Right lobe of liver (tissue), 6 donors: Measurements from ENCODE around the gene LINC00237. TPM values are rescaled to one million over a fixed set of nuclear protein-coding genes. Genes with fewer than 3 reads are reported as not detected.

Experiments
- ATAC-seq, 4 donors: fragments of 200-7000 bp; cut with Tn5 transposase; one replicate each; pipeline ENCODE4 v1.9.1; 2020; ENCODE audit warnings: mild to moderate bottlenecking in 4 of 4, moderate library complexity in 4 of 4
- DNase-seq, 3 donors: peaks; one replicate each; pipeline ENCODE4 v3.0.0-alpha.2; 2020
- H3K27ac ChIP-seq, 3 donors: fragments of 200-600 bp; one replicate each; pipeline ENCODE4 v1.8.0; 2022
- H3K27me3 ChIP-seq, 2 donors: fragments of 200-600 bp; one replicate each; pipeline ENCODE4 v1.8.0; 2022
- H3K36me3 ChIP-seq, 4 donors: fragments of 200-600 bp; sonication (generic) in 1 of 4; one replicate each; pipeline versions ENCODE4 v1.5.1 to v1.8.0; 2017 to 2022; ENCODE audit warnings: control low read depth in 1 of 4
- H3K4me1 ChIP-seq, 4 donors: fragments of 200-600 bp; sonication (generic) in 1 of 4; one replicate each; pipeline versions ENCODE4 v1.5.1 to v1.8.0; 2017 to 2022; ENCODE audit warnings: control low read depth in 1 of 4
- H3K4me3 ChIP-seq, 3 donors: fragments of 200-600 bp; one replicate each; pipeline ENCODE4 v1.8.0; 2022
- H3K9me3 ChIP-seq, 4 donors: fragments of 200-600 bp; sonication (generic) in 1 of 4; one replicate each; pipeline versions ENCODE4 v1.5.1 to v1.8.0; 2017 to 2022; ENCODE audit warnings: control low read depth in 1 of 4
- POLR2A ChIP-seq: fragments of 450-650 bp; IDR thresholded peaks from one replicate; pipeline ENCODE4 v1.6.1; 2017; ENCODE audit warnings: antibody characterized with exemption, mild to moderate bottlenecking
- WGBS: methylation state at CpG from one replicate; pipeline ENCODE4 v1.1.6; 2018; ENCODE audit warnings: low coverage, low lambda C conversion rate; ENCODE audit not compliant: insufficient coverage; ENCODE audit errors: missing lambda C conversion rate; 5-methylcytosine and 5-hydroxymethylcytosine counted together
- intact Hi-C, 2 donors: fragments of 100-400 bp; cut with DNase I; formaldehyde crosslinking; loops; one replicate each; pipeline versions ENCODE4 v1.11.2 to v1.14.1; 2022
- total RNA-seq, 6 experiments: library from RNA; depleted of rRNA in 2 of 6; stranded (reverse); fragments of >200 nt in 2 of 6; fragmentation: NEBNext Ultra II Directional in 3 of 6; extraction: Animal tissue kit (Norgen Biotek cat#: 25700) in 3 of 6; gene quantifications; one replicate each; pipeline versions ENCODE4 v1.1.0 to v1.2.4, GENCODE V29; 2016 to 2023
- TF ChIP-seq, protein P1 (sequence below), 4 donors: fragments of 200-600 bp in 3 of 4; fragments of 450-650 bp in 1 of 4; IDR thresholded peaks; one replicate each; pipeline versions ENCODE4 v1.5.1 to v1.8.0; 2016 to 2022; ENCODE audit warnings: antibody characterized with exemption in 4 of 4, mild to moderate bottlenecking in 2 of 4
- donor health status: DM: no; HTN: yes; CAD: no.
- donor health status: DM: no; HTN: no; CAD: no.
- donor health status: DM: no; HTN: no; CAD: no.
- donor health status: DM: no; HTN: yes; CAD: no.
- donor health status: DM: no; HTN: yes; CAD: no.

LINC00237 gene
- total RNA-seq, 6 experiments from 2014 or later, result not detected

GRCh38 chr20:21117521-21117920 lies 11.4 kb upstream of the LINC00237 start:
- intact Hi-C loops, result no loop called here
- no peak overlapping the region for H3K4me3 ChIP-seq
- 65% methylated on average over 4 of the region's 4 CpGs for WGBS
- no peak for ATAC-seq
- no peaks in the 10 kb centered on the region for H3K4me1 ChIP-seq
- TF ChIP-seq, protein P1, sequence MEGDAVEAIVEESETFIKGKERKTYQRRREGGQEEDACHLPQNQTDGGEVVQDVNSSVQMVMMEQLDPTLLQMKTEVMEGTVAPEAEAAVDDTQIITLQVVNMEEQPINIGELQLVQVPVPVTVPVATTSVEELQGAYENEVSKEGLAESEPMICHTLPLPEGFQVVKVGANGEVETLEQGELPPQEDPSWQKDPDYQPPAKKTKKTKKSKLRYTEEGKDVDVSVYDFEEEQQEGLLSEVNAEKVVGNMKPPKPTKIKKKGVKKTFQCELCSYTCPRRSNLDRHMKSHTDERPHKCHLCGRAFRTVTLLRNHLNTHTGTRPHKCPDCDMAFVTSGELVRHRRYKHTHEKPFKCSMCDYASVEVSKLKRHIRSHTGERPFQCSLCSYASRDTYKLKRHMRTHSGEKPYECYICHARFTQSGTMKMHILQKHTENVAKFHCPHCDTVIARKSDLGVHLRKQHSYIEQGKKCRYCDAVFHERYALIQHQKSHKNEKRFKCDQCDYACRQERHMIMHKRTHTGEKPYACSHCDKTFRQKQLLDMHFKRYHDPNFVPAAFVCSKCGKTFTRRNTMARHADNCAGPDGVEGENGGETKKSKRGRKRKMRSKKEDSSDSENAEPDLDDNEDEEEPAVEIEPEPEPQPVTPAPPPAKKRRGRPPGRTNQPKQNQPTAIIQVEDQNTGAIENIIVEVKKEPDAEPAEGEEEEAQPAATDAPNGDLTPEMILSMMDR (IDR thresholded peaks at IDR 0.05), result no peak
- no peak for TF ChIP-seq POLR2A
- no peaks in the 10 kb centered on the region for H3K36me3 ChIP-seq
- no peak for DNase-seq
- H3K9me3 ChIP-seq, result no peaks in the 10 kb centered on the region
- H3K27ac ChIP-seq, result no peak overlapping the region
- H3K27me3 ChIP-seq, result no peaks in the 10 kb centered on the region

DNA sequence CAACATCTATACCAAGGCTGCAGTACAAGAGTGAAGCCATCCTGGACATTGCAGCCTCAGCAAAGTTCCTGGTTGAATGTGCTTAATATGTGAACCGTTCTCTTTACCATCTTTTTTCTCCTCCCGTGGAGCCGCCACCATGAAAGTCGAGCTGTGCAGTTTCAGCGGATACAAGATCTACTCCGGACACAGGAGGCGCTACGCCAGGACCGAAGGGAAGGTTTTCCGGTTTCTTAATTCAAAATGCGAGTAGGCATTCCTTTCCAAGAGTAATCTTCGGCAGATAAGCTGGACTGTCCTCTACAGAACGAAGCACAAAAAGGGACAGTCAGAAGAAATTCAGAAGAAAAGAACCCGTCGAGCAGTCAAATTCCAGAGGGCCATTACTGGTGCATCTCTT lies 8.4 kb upstream of the LINC00237 start:
- no peaks in the 10 kb centered on the region for H3K27me3 ChIP-seq
- intact Hi-C loops, result no loop called here
- TF ChIP-seq, protein P1 (IDR thresholded peaks at IDR 0.05), result no peak
- no peak for TF ChIP-seq POLR2A

GRCh38 chr20:21113697-21114096 lies 7.5 kb upstream of the LINC00237 start:
- Histone ChIP-seq H3K4me3 (no peak overlapping the region), H3K9me3 (no peaks in the 10 kb centered on the region), H3K4me1 (no peaks in the 10 kb centered on the region), H3K27me3 (peaks cover 0 to under 1% of the 10 kb centered on the region in 2 donors), H3K36me3 (no peaks in the 10 kb centered on the region), H3K27ac (no peak overlapping the region)
- DNase-seq (no peak), ATAC-seq (no peak)
- intact Hi-C loops, result no loop called here
- 72% methylated on average over 4 of the region's 4 CpGs for WGBS
- TF ChIP-seq, protein P1 (IDR thresholded peaks at IDR 0.05), result no peak
- TF ChIP-seq POLR2A, result no peak

More for the DNA sequence above, 8.4 kb upstream of the LINC00237 start:
- H3K9me3 ChIP-seq, result no peaks in the 10 kb centered on the region
- DNase-seq (no peak), ATAC-seq (peak in 2 of 4 donors; percentile 7 to 57)
- H3K27ac ChIP-seq, result no peak overlapping the region
- no peaks in the 10 kb centered on the region for H3K4me1 ChIP-seq
- H3K36me3 ChIP-seq, result no peaks in the 10 kb centered on the region
- no peak overlapping the region for H3K4me3 ChIP-seq
- WGBS, result 59% methylated on average over 15 of the region's 15 CpGs

GRCh38 chr20:21111416-21111815 lies 5.3 kb upstream of the LINC00237 start:
- intact Hi-C loops, result no loop called here
- H3K9me3 ChIP-seq, result no peaks in the 10 kb centered on the region
- TF ChIP-seq POLR2A, result no peak
- WGBS, result 62% methylated on average over 2 of the region's 2 CpGs
- H3K4me3 ChIP-seq, result no peak overlapping the region
- no peak overlapping the region for H3K27ac ChIP-seq
- no peak for DNase-seq
- H3K36me3 ChIP-seq, result no peaks in the 10 kb centered on the region
- no peaks in the 10 kb centered on the region for H3K4me1 ChIP-seq
- ATAC-seq, result no peak
- H3K27me3 ChIP-seq, result peaks cover 5 to 14% of the 10 kb centered on the region in 2 donors

DNA sequence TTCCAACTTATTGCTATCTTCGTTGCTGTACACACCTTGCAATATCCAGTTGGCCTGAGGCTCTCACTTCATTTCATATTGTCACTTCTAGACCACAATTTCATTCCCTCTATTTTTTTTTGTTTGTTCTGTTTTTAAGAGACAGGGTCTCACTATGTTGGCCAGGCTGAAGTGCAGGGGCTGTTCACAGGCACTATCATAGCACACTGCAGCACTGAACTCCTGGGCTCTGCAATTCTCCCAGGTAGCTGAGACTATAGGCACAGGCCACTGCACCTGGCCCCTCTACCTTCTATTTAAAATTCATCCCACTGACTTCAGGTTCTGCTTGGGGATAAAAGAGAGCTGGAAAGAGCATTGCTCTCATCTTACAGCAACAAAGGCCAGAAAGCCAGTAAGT lies 4.7 kb upstream of the LINC00237 start:
- intact Hi-C loops, result no loop called here
- Histone ChIP-seq H3K27me3 (peaks cover 5 to 20% of the 10 kb centered on the region in 2 donors), H3K4me1 (no peaks in the 10 kb centered on the region), H3K9me3 (no peaks in the 10 kb centered on the region), H3K36me3 (no peaks in the 10 kb centered on the region), H3K27ac (no peak overlapping the region), H3K4me3 (no peak overlapping the region)
- no peak for TF ChIP-seq POLR2A
- TF ChIP-seq, protein P1 (IDR thresholded peaks at IDR 0.05), result no peak
- DNase-seq (no peak), ATAC-seq (no peak)
- 55% methylated on average over 1 of the region's 1 CpG for WGBS
